GM18873 (cell line): Measurements from ENCODE around the gene OIP5.
"Not testable (repeated sequence)": the region's sequence is repeated elsewhere in the genome, so short reads cannot be mapped to it uniquely, and the experiment has no call there.

Source experiments
- ATAC-seq: cut with Tn5 transposase; IDR thresholded peaks from one replicate; pipeline ENCODE4 v1.9.1; 2021; ENCODE audit warnings: mild to moderate bottlenecking, moderate library complexity, moderate number of reproducible peaks; ENCODE audit not compliant: unreplicated experiment, low FRiP score

OIP5 gene

DNA sequence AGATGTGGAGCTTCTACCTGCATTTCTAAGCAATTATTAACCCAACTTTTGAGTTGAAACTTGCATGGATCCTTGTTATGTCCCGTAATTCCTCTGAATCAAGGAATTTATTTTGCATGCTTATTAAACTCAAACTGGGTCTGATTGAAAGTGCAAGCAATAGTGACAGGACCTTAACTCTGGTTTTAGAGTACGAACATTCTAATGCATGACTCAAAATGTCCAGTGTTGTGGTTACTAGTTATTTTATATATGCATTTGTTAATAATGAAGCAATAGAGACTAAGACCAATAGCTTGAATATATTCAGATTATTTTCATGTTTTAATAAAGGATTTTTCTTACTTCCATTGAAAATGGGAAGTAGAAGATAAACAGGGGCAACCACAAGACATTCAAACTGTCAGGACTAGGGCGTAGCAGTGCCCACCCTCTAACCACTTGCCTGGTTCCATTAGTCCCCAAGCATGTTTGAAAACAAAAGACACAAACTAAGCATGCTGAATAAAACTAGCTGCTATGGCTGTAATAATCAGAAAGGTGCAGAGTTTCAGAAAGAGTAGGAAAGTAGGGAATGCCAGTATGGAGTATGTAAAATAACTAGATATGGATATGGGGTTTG is 28.1 kb downstream of the OIP5 start:
- ATAC-seq: no peak

DNA sequence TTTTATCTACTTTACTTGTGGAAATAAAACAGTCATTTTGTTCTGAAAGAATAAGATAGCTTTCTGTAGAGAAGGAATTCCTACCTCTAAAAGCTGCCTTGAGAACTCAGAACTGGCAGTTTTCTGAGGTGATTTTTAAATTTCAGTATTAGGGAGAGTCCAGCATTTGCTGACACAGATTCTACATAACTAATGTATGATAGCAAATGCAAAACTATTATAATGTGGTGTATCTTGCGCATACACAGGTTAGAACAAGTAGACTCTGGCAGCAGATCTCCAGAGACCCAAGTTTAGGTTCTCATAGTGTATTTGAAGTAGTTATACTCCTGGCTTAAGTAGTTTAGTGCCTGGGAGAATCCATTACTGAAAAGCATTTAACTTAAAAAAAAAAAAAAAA is 30.8 kb downstream of the OIP5 start:
- ATAC-seq: no peak

DNA sequence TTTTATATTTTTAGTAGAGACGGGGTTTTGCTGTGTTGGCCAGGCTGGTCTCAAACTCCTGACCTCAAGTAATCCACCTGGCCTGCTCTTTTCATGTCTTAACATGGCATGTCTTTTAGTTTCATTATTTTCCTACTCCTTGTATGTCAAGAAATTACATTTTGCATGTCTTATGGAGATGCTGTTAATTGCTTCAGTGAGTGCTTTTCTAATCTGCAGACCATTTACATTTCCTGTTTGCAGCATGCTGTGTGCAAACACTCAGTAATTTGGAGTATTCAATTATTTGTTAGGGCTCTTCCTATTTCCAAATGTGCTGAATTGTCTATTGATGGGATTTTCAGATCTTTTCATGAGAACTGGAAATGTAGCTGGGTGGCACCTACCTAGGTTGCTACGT is 31.3 kb downstream of the OIP5 start:
- ATAC-seq: not testable (repeated sequence)

DNA sequence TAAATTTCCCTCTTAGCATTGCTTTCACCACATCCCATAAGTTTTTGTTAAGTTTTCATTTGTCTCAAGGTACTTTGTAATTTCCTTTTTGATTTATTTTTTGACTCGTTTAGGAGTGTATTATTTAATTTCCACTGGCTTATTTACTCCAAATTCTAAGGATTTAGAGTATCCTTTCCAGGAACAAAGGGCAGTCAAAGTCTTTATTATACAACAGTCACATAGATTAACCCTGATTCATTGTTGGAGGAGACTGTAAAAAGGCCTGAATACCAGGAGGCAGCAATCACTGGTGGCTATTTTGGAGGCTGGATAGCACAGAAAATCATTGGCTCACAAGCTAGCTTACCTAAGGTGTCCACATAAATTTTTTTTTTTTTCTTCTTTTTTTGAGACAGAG is 39.9 kb downstream of the OIP5 start:
- no peak for ATAC-seq

DNA sequence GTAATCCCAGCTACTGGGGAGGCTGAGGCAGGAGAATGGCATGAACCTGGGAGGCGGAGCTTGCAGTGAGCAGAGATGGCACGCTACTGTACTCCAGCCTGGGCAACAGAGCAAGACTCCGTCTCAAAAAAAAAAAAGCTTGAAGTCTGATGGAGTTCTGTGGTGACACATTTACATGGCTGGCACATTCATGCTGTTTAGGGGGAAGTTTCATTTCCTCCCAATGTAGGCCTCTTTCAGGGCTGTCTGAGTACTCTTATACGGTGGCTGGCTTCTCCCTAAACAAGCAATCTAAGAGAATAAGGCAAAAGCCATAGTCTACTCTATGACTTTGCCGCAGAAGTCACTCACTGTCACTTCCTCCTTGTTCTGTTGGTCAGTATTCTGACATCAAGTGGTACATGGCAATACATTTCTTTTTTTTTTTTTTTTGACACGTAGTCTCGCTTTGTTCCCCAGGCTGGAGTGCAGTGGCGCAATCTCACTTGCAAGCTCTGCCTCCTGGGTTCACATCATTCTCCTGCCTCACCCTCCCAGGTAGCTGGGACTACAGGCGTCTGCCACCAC is 41.2 kb downstream of the OIP5 start:
- peak; percentile 66 for ATAC-seq

DNA sequence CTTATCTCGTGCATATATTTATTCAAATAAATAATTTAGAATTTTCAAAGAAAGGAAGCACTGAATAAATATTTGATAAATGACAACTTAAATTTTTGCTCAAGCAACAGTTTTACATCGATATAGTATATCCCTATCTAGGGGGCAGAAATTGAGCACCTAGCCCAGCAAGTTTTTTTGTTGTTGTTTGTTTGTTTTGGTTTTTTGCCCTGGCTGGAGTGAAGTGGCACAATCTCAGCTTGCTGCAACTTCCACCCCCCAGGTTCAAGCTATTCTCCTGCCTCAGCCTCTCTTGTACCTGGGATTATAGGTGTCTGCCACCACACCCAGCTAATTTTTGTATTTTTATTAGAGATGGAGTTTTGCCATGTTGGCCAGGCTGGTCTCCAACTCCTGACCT is 42.4 kb downstream of the OIP5 start:
- no peak for ATAC-seq

DNA sequence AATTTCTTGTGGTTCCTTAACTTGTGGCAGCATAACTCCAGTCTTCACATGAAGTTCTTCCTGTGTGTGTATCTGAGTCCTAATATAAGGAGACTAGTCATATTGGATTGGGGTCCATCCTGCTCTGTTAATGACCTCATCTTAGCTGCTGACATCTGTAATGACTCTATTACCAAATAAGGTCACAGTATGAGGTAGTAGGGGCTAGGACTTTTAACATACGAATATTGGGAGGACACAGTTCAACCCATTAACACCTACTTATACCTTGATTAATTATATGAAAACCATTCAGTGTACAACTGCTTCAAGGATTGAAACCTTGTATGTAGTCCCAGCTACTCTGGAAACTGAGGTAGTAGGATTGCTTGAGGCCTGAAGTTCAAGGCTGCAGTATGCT is 43.9 kb downstream of the OIP5 start:
- ATAC-seq: no peak

DNA sequence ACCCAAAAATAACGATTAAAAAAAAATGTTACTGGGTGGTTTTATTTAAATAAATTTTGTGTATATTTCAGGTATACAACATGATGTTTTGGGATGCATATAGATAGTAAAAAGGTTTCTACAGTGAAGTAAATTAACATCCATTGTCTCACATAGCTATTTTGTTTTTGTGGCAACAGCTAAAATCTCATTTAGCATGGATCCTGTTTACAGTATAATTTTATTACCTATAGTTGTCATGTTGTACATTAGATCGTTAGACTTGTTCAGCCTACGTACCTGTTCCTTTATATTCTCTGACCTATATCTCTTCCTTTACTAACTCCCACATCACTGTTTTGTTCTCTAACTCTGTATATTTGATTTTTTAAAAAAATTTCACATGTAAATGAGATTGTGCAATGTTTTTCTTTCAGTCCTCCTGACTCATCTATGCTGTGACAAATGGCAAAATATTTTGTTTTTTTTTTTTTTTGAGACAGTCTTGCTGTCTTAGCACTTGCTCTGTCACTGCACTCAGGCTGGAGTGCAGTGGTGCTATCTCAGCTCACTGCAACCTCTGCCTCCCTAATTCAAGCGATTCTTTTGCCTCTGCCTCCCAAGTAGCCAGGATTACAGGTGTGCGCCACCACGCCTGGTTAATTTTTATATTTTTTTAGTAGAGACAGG is 45.6 kb downstream of the OIP5 start:
- no peak for ATAC-seq

DNA sequence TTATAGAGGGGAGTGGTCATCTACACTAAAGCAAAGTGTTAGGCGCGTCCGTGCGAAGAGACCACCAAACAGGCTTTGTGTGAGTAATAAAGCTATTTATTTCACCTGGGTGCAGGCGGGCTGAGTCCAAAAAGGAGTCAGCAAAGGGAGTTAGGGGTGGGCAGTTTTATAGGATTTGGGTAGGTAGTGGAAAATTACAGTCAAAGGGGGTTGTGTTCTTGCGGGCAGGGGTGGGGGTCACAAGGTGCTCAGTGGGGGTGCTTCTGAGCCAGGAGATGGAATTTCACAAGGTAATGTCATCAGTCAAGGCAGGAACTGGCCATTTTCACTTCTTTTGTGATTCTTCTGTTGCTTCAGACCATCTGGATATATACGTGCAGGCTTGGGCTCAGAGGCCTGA is 47.1 kb downstream of the OIP5 start:
- no peak for ATAC-seq

DNA sequence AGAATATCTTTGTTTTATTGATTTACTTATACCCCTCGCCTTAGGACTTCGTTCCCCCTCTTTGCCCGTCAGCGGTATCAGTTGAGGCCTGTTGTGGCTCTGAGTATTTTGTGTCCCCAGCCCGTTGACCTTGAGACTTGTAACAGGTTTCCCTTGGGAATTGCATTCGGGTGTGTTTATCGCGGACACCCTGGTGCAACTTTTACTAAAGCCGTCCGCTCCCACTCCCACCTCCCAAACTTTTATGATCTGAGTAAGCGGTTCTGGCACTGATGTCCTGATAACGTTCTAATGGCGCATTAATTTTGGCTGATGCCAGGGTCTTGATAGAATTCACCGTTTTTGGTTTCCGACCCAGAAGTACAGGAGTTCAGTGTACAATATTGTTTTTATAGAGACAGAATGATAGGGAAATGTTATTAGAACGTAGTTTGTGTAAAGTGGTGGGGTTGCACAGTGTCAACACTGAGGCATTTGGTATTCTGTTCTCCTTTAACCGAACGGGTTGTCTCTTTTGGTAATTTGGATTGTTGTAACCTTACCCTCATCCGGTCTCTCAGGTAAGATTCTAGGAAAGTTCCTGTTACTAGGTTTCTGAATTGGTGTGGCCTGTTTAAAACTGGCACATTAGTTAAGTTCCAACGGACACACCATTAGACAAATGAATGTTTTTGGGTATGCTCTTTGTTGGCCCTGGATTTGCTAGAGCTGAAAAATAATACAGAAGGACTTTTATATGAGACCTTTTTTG is 47.8 kb downstream of the OIP5 start:
- no peak for ATAC-seq

DNA sequence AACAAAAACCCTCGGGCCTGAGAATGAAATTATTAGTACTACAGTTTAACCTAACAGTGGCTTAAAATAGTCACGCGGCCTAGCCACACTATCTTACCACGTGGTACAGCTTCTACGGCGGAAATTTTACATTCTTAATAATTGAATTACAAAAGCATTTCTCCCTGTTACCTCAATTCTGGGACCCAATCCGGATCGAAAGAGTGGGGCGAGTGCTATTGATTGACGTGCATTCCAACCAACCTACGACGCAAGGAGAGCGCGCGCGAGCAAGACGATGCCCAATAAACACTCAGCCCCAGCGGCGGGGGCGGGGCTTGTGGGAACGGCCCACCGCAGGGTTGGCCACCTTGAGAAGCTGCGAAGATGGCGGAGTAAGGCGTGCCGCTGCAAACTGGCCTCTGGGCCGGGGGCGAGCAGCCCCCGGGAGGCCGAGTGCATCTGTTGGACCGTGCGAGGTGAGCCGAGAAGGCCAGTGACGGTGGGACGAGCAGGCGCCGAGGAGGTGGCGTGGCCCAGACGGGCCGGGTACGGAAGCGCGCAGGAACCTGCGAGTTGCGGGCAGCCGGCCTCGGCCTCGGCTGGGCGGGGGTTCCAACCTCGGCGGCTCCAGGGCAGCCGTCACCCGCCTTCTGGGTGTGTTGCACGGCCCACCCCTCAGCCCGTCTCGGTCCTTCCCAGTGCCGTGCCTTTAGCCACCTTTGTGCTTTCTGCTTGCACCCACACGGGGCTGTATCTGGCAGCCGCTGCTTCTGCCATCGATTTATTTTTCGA is 48.6 kb downstream of the OIP5 start:
- ATAC-seq: peak; percentile 88

DNA sequence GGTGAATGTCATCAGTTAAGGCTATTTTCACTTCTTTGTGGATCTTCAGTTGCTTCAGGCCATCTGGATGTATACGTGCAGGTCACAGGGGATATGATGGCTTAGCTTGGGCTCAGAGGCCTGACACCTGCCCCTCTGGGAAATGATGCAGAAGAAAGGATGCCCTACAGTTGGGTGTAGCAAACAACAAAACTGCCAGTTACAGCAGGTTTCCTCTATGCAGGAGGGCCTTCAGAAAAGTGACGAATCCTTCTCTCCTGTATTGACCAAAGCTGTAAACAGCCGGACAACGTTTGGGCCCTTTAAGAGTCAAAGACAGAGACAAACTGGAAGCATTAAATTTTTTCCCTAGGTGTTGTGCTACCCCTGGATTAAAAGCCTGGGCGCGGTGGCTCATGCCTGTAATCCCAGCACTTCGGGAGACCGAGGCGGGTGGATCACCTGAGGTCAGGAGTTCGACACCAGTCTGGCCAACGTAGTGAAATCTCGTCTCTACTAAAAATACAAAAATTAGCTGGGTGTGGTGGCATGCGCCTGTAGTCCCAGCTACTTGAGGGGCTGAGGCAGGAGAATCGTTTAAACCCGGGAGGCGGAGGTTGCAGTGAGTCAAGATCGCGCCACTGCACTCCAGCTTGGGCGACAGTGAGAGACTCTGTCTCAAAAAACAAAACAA is 49.3 kb downstream of the OIP5 start:
- ATAC-seq: not testable (repeated sequence)

DNA sequence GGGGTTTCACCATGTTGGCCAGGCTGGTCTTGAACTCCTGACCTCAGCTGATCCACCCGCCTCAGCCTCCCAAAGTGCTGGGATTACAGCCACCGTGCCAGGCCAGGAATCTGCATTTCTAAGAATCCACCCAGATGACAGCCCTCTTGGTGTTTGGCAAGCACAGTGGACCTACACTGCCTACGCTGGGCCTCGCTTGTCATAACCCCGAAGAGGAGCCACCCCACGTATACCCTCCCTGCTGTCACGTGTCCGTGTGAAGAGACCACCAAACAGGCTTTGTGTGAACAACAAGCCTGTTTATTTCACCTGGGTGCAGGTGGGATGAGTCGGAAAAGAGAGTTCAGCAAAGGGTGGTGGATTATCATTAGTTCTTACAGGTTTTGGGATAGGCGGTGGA is 50.0 kb downstream of the OIP5 start:
- ATAC-seq: not testable (repeated sequence)

DNA sequence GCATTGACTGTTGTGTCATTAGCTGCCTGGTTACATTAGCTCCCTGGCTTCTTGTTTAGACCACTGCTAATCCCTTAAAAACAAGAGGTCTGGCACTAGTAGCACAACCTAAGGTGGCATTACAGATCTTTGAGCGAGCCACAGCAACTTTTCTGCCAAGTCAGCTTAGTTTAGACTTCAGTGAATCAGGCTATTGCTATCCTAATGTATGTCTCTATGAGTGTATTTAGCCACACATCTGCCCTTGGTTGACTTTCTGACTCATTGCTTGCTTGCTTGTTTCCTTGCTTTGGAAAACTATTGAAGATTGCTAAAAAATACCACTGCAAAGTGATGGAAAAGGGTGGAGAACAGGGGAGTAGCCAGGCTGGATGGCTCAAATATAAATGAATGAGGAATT is 51.2 kb downstream of the OIP5 start:
- no peak for ATAC-seq

DNA sequence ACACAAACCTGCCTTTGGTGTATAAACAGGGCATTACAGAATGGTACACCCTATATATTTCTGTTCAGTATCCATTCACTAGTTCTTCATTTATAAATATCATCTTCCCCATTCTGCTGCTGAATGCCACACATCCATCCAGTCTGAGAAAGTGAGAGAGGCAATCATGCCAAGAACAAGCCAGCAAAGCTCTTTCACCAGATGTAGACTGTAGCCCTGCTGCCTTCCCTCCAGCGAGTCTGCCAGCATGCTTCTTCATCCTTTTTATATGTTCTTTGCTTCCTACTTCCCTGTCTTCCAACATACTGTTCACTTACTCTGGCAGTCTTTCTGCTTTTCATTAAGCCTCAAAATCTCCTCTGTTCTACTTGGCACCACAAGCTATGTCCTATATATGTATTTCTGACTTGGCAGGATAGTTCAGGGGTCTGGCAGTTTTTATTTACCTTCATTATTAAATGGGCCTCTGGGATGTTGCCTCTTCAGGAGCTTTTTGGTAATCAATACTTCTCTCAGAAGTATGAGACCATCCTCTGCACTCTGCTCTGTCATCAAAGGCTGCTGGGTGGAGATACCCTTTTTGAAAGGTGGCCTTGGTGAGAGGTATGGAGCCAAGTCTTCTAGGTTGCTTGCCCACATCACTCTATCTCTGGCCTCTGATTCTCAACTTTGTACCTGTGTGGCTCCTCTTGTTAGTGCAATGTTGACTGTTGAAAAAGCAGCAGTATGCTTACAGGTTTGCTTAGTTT is 52.7 kb downstream of the OIP5 start:
- no peak for ATAC-seq

DNA sequence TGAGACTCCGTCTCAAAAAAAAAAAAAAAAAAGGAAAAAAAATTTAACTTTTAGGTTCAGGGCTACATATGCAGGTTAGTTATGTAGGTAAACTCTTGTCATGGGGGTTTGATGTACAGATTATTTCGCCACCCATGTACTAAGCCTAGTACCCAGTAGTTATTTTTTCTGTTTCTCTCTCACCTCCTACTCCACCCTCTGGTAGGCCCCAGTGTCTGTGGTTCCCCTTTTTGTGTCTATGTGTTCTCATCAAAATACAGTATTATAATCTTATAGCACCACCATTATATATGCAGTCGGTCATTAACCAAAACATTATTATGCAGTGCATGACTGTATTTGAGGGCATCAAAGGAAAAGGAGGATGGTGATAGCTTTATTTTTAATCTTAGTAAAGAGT is 54.1 kb downstream of the OIP5 start:
- no peak for ATAC-seq

DNA sequence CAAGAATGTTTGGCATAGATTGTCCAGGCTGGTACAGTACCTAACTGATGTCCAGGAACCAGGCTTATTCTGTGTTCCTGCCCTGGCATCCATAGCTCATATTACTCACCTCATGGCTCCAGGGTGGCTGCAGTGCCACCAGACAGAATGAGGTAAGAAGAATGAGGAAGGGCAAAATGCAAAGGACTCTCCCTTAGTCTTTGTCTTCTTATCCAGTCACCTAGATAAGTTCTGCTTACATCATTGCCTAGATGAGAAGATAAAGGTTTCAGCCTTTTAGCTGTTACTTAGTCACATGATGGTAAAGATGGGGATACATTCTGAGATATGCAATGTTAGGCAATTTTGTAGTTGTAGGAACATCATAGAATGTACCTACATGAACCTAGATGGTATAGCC is 55.6 kb downstream of the OIP5 start:
- no peak for ATAC-seq

DNA sequence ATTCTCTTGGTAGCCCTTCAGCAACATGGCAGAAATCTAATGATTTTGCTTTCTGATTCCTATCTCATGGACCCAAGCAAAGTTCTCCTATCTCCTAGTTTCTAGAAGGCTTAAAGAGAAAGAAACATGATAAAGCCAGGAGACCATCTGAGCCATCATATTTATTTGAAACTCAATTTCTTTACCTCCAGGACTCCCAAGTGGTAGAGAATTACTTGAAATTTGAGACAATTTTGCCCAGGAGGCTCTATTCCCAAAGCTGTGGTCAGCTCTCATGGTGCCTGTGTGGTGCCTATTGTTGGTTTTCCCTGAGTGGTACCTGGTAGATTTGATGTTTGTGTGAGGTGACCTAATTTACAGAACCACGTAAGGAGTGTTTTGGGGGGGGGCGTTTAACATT is 62.5 kb downstream of the OIP5 start:
- ATAC-seq: no peak

DNA sequence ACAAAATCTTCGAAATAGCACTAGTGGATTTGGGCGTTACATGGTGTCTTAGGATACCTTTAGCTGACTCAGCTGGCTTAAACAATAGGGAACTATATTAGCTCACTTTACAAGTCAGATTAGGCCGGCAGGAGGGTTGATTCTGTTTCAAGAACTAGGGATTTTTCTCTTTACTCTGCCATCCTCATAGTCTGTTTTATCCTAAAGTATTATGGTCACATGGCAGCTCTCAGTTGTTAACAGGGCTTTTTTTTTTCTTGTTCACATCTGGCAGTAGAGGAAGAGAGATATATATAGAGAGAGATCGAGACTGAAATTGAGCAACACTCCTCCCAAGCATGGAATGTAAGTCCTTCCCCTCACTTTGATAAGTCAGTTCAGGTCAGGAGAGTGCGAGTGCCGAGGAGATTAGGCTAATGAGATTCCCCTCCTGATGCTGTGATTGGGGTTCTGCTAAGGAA is 68.5 kb downstream of the OIP5 start:
- no peak for ATAC-seq
